C4-2B (cell line): Measurements from ENCODE around the gene MTUS2.

Source experiments
- H3K27ac ChIP-seq: fragments of 450-650 bp; 2 replicates; pipeline ENCODE4 v1.5.1; 2017
- CTCF ChIP-seq: fragments of 450-650 bp; conservative IDR thresholded peaks from 2 replicates; pipeline ENCODE4 v1.5.1; 2017; ENCODE audit warnings: mild to moderate bottlenecking
- ZFX ChIP-seq: fragments of 450-650 bp; IDR thresholded peaks from 2 replicates; pipeline ENCODE4 v1.6.1; 2017

The MTUS2 gene

DNA sequence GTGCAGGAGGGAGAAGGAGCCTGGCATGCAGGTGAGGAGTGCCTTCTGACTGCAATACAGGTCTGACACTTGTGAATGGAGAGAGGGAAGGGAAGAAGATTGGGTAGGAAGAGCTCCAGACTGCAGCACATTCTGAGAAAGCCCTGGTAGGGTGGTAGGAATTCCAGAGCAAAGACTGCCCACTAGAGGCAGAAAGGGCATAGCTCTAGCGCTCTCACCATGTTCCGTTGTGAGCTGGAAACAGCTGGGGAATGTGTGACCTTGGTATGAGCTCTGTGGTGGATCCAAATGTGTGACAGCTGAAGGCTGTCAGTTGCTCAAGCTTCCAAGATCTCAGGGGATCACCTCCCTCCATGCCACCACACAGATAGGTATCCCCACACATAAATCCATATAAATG is 2.9 kb upstream of the MTUS2 start:
- TF ChIP-seq CTCF (peak; percentile 21), ZFX (no peak)
- H3K27ac ChIP-seq = no peak overlapping the region

- H3K27ac ChIP-seq = no peak overlapping the region
- TF ChIP-seq ZFX (no peak), CTCF (peak; percentile 19)
Observed at GRCh38 chr13:28819046-28819730, 951 bp upstream of the MTUS2 start.

- no peak overlapping the region for H3K27ac ChIP-seq
- no peak for TF ChIP-seq ZFX
- no peak for TF ChIP-seq CTCF
Observed at GRCh38 chr13:28819735-28820098, 422 bp upstream of the MTUS2 start.

DNA sequence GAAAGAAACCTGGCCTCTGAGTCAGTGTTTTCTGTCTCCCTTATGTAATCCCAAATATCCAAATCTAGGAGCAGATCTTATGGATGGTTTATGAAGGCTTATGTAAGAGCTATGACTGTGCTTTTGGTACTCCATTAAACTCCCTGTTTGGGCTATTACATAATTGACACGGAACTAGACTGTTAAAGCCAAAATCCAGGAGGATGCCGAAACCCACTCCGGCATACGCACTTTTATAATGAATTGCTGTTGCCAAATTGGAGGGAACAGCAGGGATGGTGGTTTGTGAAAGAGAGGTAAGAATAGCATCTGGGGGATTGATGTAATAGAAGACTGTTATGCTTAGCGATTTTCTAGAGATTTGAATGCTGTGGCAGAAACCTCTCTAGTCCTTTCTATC is 2.0 kb downstream of the MTUS2 start:
- TF ChIP-seq CTCF (no peak), ZFX (no peak)
- peak overlapping the region; percentile 31; the same call in 1 of the 2 replicates for H3K27ac ChIP-seq

DNA sequence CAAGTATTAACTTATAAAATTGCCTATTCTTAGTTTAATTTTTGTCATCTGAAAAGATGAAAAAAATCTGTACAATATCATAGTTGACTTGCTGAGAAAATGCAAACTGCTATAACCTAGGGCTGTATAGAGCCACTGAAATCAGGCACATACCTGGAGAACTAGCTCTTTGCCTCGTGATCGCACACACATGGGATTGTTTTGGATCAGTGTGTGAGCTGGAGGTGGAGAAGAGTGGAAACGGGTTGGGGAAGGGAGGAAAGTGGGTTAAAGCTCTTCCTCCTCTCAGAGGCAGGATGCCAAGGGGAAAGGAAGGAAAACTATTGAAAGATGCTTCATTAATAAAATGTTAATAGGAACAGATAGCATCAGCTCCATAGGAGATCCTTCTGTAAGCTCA is 2.7 kb downstream of the MTUS2 start:
- peak overlapping the region; percentile 31; the same call in 1 of the 2 replicates for H3K27ac ChIP-seq
- TF ChIP-seq ZFX (no peak), CTCF (no peak)

- no peak overlapping the region; the same call in 1 of the 2 replicates for H3K27ac ChIP-seq
- TF ChIP-seq CTCF = no peak
- no peak for TF ChIP-seq ZFX
Observed at GRCh38 chr13:28825379-28825778, 5.2 kb downstream of the MTUS2 start.

DNA sequence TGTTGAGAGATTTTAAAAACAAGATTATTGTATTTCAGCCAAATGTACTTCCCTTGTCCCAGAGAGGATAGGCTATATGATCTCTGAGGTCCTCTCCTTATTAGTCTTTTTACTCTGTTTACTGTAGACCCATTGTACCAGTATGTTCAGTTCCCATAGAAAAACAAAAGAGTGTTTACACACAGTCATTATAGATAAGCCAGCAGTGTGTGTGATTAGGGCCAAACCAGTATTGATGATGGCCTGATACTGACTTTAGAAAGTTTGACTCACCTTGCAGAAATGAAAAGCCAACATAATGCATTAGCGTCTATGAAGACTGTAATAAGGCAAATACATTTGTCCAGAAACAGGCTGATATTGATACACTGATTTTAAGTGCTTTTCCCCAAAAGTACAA is 6.2 kb downstream of the MTUS2 start:
- H3K27ac ChIP-seq = no peak overlapping the region
- TF ChIP-seq ZFX = no peak
- TF ChIP-seq CTCF = no peak
